Trophoblast cell (in vitro differentiated cells and primary cell): ENCODE results near the gene ZNF831.

Experiments used
- DNase-seq, 2 donors: peaks; one replicate each; pipeline ENCODE4 v3.0.0-alpha.2; 2016
- H2AFZ ChIP-seq: 2 replicates; pipeline ENCODE4 v1.6.1; 2013; ENCODE audit warnings: low read length, moderate library complexity, mild to moderate bottlenecking; ENCODE audit not compliant: insufficient read depth, poor library complexity
- H2AK5ac ChIP-seq: 2 replicates; pipeline ENCODE4 v1.6.1; 2013; ENCODE audit warnings: mild to moderate bottlenecking, low read length
- H2BK120ac ChIP-seq: 2 replicates; pipeline ENCODE4 v1.6.1; 2013; ENCODE audit warnings: low read length, mild to moderate bottlenecking, moderate library complexity; ENCODE audit not compliant: insufficient read depth, poor library complexity
- H2BK12ac ChIP-seq: 2 replicates; pipeline ENCODE4 v1.6.1; 2013; ENCODE audit warnings: mild to moderate bottlenecking, low read length, moderate library complexity
- H2BK5ac ChIP-seq: 2 replicates; pipeline ENCODE4 v1.6.1; 2013; ENCODE audit warnings: low read length, low read depth, moderate library complexity, mild to moderate bottlenecking; ENCODE audit not compliant: poor library complexity
- H3K14ac ChIP-seq: 2 replicates; pipeline ENCODE4 v1.6.1; 2013; ENCODE audit warnings: mild to moderate bottlenecking, low read length
- H3K18ac ChIP-seq: 2 replicates; pipeline ENCODE4 v1.6.1; 2013; ENCODE audit warnings: mild to moderate bottlenecking, low read length
- H3K23ac ChIP-seq: 2 replicates; pipeline ENCODE4 v1.6.1; 2013; ENCODE audit warnings: low read length
- H3K27ac ChIP-seq: 2 replicates; pipeline ENCODE4 v1.5.1; 2013; ENCODE audit warnings: low read depth, mild to moderate bottlenecking, inconsistent platforms, low read length, moderate library complexity
- H3K27me3 ChIP-seq: 2 replicates; pipeline ENCODE4 v1.6.1; 2013; ENCODE audit warnings: inconsistent platforms, mild to moderate bottlenecking, low read length, moderate library complexity; ENCODE audit not compliant: insufficient read depth
- H3K36me3 ChIP-seq, 2 experiments: 1 replicate in 1 of 2; 2 replicates in 1 of 2; pipeline ENCODE4 v1.6.1; 2013; ENCODE audit warnings: low read length in 2 of 2, mild to moderate bottlenecking in 2 of 2, moderate library complexity in 1 of 2; ENCODE audit not compliant: insufficient read depth in 2 of 2, control insufficient read depth in 1 of 2
- H3K4ac ChIP-seq: 2 replicates; pipeline ENCODE4 v1.6.1; 2013; ENCODE audit warnings: low read depth, mild to moderate bottlenecking, low read length, moderate library complexity
- H3K4me1 ChIP-seq, 2 experiments: 1 replicate in 1 of 2; 2 replicates in 1 of 2; pipeline ENCODE4 v1.6.1; 2013; ENCODE audit warnings: low read length in 2 of 2, mild to moderate bottlenecking in 2 of 2, moderate library complexity in 1 of 2; ENCODE audit not compliant: insufficient read depth in 2 of 2, control insufficient read depth in 1 of 2
- H3K4me2 ChIP-seq: 2 replicates; pipeline ENCODE4 v1.6.1; 2013; ENCODE audit warnings: inconsistent platforms, mild to moderate bottlenecking, low read length, moderate library complexity
- H3K4me3 ChIP-seq: 2 replicates; pipeline ENCODE4 v1.5.1; 2013; ENCODE audit warnings: mild to moderate bottlenecking, low read depth, low read length, inconsistent platforms
- H3K79me1 ChIP-seq: one replicate; pipeline ENCODE4 v1.6.1; 2013; ENCODE audit warnings: low read length
- H3K79me2 ChIP-seq: 2 replicates; pipeline ENCODE4 v1.6.1; 2013; ENCODE audit warnings: low read length, mild to moderate bottlenecking; ENCODE audit not compliant: control insufficient read depth, insufficient read depth, poor library complexity
- H3K9ac ChIP-seq: 2 replicates; pipeline ENCODE4 v1.6.1; 2013; ENCODE audit warnings: mild to moderate bottlenecking, low read length
- H3K9me3 ChIP-seq: 2 replicates; pipeline ENCODE4 v1.6.1; 2013; ENCODE audit warnings: low read depth, mild to moderate bottlenecking, control low read depth, inconsistent platforms, low read length; ENCODE audit not compliant: insufficient read depth
- H4K12ac ChIP-seq: 2 replicates; pipeline ENCODE4 v1.6.1; 2013; ENCODE audit warnings: low read depth, mild to moderate bottlenecking, low read length, moderate library complexity
- H4K8ac ChIP-seq: 2 replicates; pipeline ENCODE4 v1.6.1; 2013; ENCODE audit warnings: low read depth, mild to moderate bottlenecking, low read length, moderate library complexity
- H4K91ac ChIP-seq: one replicate; pipeline ENCODE4 v1.6.1; 2013; ENCODE audit warnings: low read depth, mild to moderate bottlenecking, low read length, moderate library complexity
- WGBS: extraction: QIAGEN DNeasy Blood & Tissue Kit; methylation state at CpG from one replicate; pipeline ENCODE4 v1.1.7; 2013; ENCODE audit warnings: missing lambda C conversion rate; ENCODE audit not compliant: insufficient read length, insufficient coverage; ENCODE audit errors: extremely low coverage; 5-methylcytosine and 5-hydroxymethylcytosine counted together

ZNF831 gene

GRCh38 chr20:59141818-59142581, 21.6 kb upstream of the ZNF831 start:
- Histone ChIP-seq H3K23ac (no peak overlapping the region), H3K9ac (no peak overlapping the region), H3K4me2 (no peak overlapping the region), H3K4ac (no peak overlapping the region), H3K4me1 (no peaks in the 10 kb centered on the region), H2BK120ac (no peak overlapping the region), H3K79me1 (no peaks in the 10 kb centered on the region), H3K27me3 (no peaks in the 10 kb centered on the region), H3K27ac (no peak overlapping the region), H3K79me2 (no peaks in the 10 kb centered on the region), H2AK5ac (no peak overlapping the region), H2BK5ac (no peak overlapping the region), H4K12ac (no peak overlapping the region), H3K9me3 (peaks cover 3% of the 10 kb centered on the region), H2AFZ (no peak overlapping the region), H3K4me3 (no peak overlapping the region), H3K14ac (no peak overlapping the region), H4K91ac (no peak overlapping the region), H4K8ac (no peak overlapping the region), H2BK12ac (no peak overlapping the region), H3K18ac (no peak overlapping the region), H3K36me3 (no peaks in the 10 kb centered on the region)
- WGBS, result no CpG with 5 or more reads among the region's 13 CpGs
- DNase-seq, result peak in 1 of 2 donors; percentile 66

GRCh38 chr20:59143326-59143725, 20.3 kb upstream of the ZNF831 start:
- H4K91ac ChIP-seq, result no peak overlapping the region
- no peak overlapping the region for H3K4ac ChIP-seq
- WGBS, result no CpG with 5 or more reads among the region's 5 CpGs
- H2BK120ac ChIP-seq, result no peak overlapping the region
- no peak overlapping the region for H3K27ac ChIP-seq
- H3K4me1 ChIP-seq, result no peaks in the 10 kb centered on the region
- H3K9me3 ChIP-seq, result peaks cover 3% of the 10 kb centered on the region
- no peak overlapping the region for H3K4me2 ChIP-seq
- no peak overlapping the region for H3K9ac ChIP-seq
- no peaks in the 10 kb centered on the region for H3K79me2 ChIP-seq
- H3K23ac ChIP-seq, result no peak overlapping the region
- H2AK5ac ChIP-seq, result no peak overlapping the region
- H3K14ac ChIP-seq, result no peak overlapping the region
- H2BK12ac ChIP-seq, result no peak overlapping the region
- no peak overlapping the region for H3K4me3 ChIP-seq
- no peaks in the 10 kb centered on the region for H3K27me3 ChIP-seq
- H4K12ac ChIP-seq, result no peak overlapping the region
- H2BK5ac ChIP-seq, result no peak overlapping the region
- no peak overlapping the region for H4K8ac ChIP-seq
- H3K18ac ChIP-seq, result no peak overlapping the region
- H2AFZ ChIP-seq, result no peak overlapping the region
- DNase-seq, result no peak
- H3K36me3 ChIP-seq, result no peaks in the 10 kb centered on the region
- no peaks in the 10 kb centered on the region for H3K79me1 ChIP-seq

GRCh38 chr20:59144179-59144830, 19.3 kb upstream of the ZNF831 start:
- Histone ChIP-seq H2BK5ac (no peak overlapping the region), H3K27me3 (no peaks in the 10 kb centered on the region), H3K14ac (no peak overlapping the region), H3K79me2 (no peaks in the 10 kb centered on the region), H3K18ac (no peak overlapping the region), H3K79me1 (no peaks in the 10 kb centered on the region), H3K4me3 (no peak overlapping the region), H3K9me3 (peaks cover 3% of the 10 kb centered on the region), H4K8ac (no peak overlapping the region), H3K4ac (no peak overlapping the region), H3K9ac (no peak overlapping the region), H4K91ac (no peak overlapping the region), H2AK5ac (no peak overlapping the region), H3K4me1 (no peaks in the 10 kb centered on the region), H2BK12ac (no peak overlapping the region), H4K12ac (no peak overlapping the region), H3K27ac (no peak overlapping the region), H2AFZ (no peak overlapping the region), H3K4me2 (no peak overlapping the region), H3K36me3 (no peaks in the 10 kb centered on the region), H3K23ac (no peak overlapping the region), H2BK120ac (no peak overlapping the region)
- no peak for DNase-seq
- no CpG with 5 or more reads among the region's 9 CpGs for WGBS

- Histone ChIP-seq H3K9me3 (peaks cover 3% of the 10 kb centered on the region), H4K91ac (no peak overlapping the region), H2BK12ac (no peak overlapping the region), H4K12ac (no peak overlapping the region), H3K27me3 (no peaks in the 10 kb centered on the region), H4K8ac (no peak overlapping the region), H3K36me3 (no peaks in the 10 kb centered on the region), H3K4me3 (no peak overlapping the region), H3K79me2 (no peaks in the 10 kb centered on the region), H2BK120ac (no peak overlapping the region), H3K14ac (no peak overlapping the region), H3K18ac (no peak overlapping the region), H3K27ac (no peak overlapping the region), H3K79me1 (no peaks in the 10 kb centered on the region), H3K4me2 (no peak overlapping the region), H2BK5ac (no peak overlapping the region), H2AFZ (no peak overlapping the region), H3K4ac (no peak overlapping the region), H3K23ac (no peak overlapping the region), H2AK5ac (no peak overlapping the region), H3K9ac (no peak overlapping the region), H3K4me1 (peaks cover 2 to 4% of the 10 kb centered on the region in 2 experiments)
- no peak for DNase-seq
- no CpG with 5 or more reads among the region's 4 CpGs for WGBS
Measured at GRCh38 chr20:59144831-59145196, 18.8 kb upstream of the ZNF831 start.
